HepG2 (cell line): ENCODE measurements around the gene ASTN1. TPM values are rescaled to one million over a fixed set of nuclear protein-coding genes. Genes with fewer than 3 reads are reported as not detected.

Experiments
- ATAC-seq: fragments of 200-7000 bp; cut with Tn5 transposase; 3 replicates; pipeline ENCODE4 v1.9.1; 2020; ENCODE audit warnings: mild to moderate bottlenecking, moderate library complexity
- BruUV-seq: library from RNA; stranded (reverse); fragments of 400-500 nt; replicated peaks from 2 replicates; lab custom pipeline; 2021; lab: Mats Ljungman, UMichigan
- CTCF ChIA-PET: fragments of 300-600 bp; formaldehyde crosslinking; extraction: SDS; loops from one replicate; lab custom pipeline; 2021; ENCODE audit warnings: low total read pairs, inconsistent platforms, low intra/inter-chr PET ratio; lab: Yijun Ruan, JAX
- POLR2A ChIA-PET: fragments of 350-600 bp; sonication (Branson Sonifier 250); formaldehyde crosslinking; loops from one replicate; lab custom pipeline; 2020; ENCODE audit warnings: antibody characterized with exemption, inconsistent platforms; lab: Yijun Ruan, JAX
- DNase-seq: peaks from one replicate; pipeline ENCODE4 v3.0.0-alpha.2; 2015; ENCODE audit warnings: low spot score
- FAIRE-seq: peaks from 3 replicates; lab custom pipeline; 2011; peaks lifted over from hg19 to GRCh38; lab: Jason Lieb, UNC
- H2AFZ ChIP-seq: one replicate; pipeline ENCODE4 v1.6.1; 2011; ENCODE audit warnings: low read length, inconsistent platforms
- H3K27ac ChIP-seq: fragments of 300-600 bp; 3 replicates; pipeline ENCODE4 v1.8.0; 2011; ENCODE audit warnings: mixed run types, mild to moderate bottlenecking, mixed read lengths, low read length, inconsistent platforms; ENCODE audit not compliant: insufficient read depth; ENCODE audit errors: extremely low read length
- H3K27me3 ChIP-seq, 2 experiments: fragments of 200-600 bp in 1 of 2; 2 replicates in 1 of 2; 3 replicates in 1 of 2; pipeline versions ENCODE4 v1.6.0 to v1.8.0; 2011; ENCODE audit warnings: low read length in 2 of 2, mild to moderate bottlenecking in 2 of 2, moderate library complexity in 2 of 2, inconsistent platforms in 1 of 2; ENCODE audit not compliant: insufficient read depth in 2 of 2, control insufficient read depth in 1 of 2
- H3K36me3 ChIP-seq, 2 experiments: fragments of 200-600 bp in 1 of 2; replicated peaks in 1 of 2; 2 replicates in 1 of 2; 3 replicates in 1 of 2; pipeline versions ENCODE4 v1.5.1 to v1.8.0; 2011; ENCODE audit warnings: low read length in 2 of 2, inconsistent platforms in 1 of 2; ENCODE audit not compliant: insufficient read depth in 2 of 2, control insufficient read depth in 1 of 2
- H3K4me1 ChIP-seq: 2 replicates; pipeline ENCODE4 v1.5.1; 2012; ENCODE audit warnings: low read length, inconsistent platforms; ENCODE audit not compliant: insufficient read depth
- H3K4me2 ChIP-seq: 2 replicates; pipeline ENCODE4 v1.6.0; 2011; ENCODE audit warnings: low read depth, low read length, inconsistent platforms
- H3K4me3 ChIP-seq, 3 experiments: fragments of 200-600 bp in 1 of 3; sonication (generic), shearing (Covaris generic) in 1 of 3; replicated peaks in 1 of 3; 2 replicates each; pipeline ENCODE4 v1.5.1; 2011 to 2016; ENCODE audit warnings: low read length in 3 of 3, inconsistent platforms in 2 of 3, low read depth in 2 of 3, mild to moderate bottlenecking in 2 of 3, control low read depth in 1 of 3, mixed read lengths in 1 of 3; ENCODE audit not compliant: insufficient read depth in 1 of 3
- H3K79me2 ChIP-seq: one replicate; pipeline ENCODE4 v1.6.1; 2011; ENCODE audit warnings: low read length, inconsistent platforms; ENCODE audit not compliant: insufficient read depth
- H3K9ac ChIP-seq: 2 replicates; pipeline ENCODE4 v1.6.0; 2011; ENCODE audit warnings: mild to moderate bottlenecking, low read depth, low read length, inconsistent platforms; ENCODE audit not compliant: insufficient read depth
- H3K9me3 ChIP-seq: 2 replicates; pipeline ENCODE4 v1.5.1; 2012; ENCODE audit warnings: mild to moderate bottlenecking, low read length
- H4K20me1 ChIP-seq: 2 replicates; pipeline ENCODE4 v1.6.0; 2011; ENCODE audit warnings: inconsistent platforms, mild to moderate bottlenecking, low read length, moderate library complexity; ENCODE audit not compliant: insufficient read depth
- BORCS8-MEF2B ChIP-seq: sonication (generic); formaldehyde crosslinking; IDR thresholded peaks from 2 replicates; pipeline ENCODE4 v1.8.0; 2022; ENCODE audit warnings: mild to moderate bottlenecking, missing genetic modification reagents
- CBFB ChIP-seq: sonication (generic); formaldehyde crosslinking; IDR thresholded peaks from 2 replicates; pipeline ENCODE4 v1.4.0; 2020; ENCODE audit warnings: missing genetic modification reagents
- FIP1L1 ChIP-seq: fragments of 200-400 bp; formaldehyde crosslinking; IDR thresholded peaks from 2 replicates; pipeline ENCODE4 v1.6.1; 2018; ENCODE audit warnings: low read depth, mild to moderate bottlenecking, low read length, moderate library complexity, borderline replicate concordance; ENCODE audit not compliant: insufficient read depth
- HNRNPLL ChIP-seq: fragments of 200-400 bp; formaldehyde crosslinking; IDR thresholded peaks from 2 replicates; pipeline ENCODE4 v1.6.1; 2017; ENCODE audit warnings: mild to moderate bottlenecking, low read depth, low read length; ENCODE audit not compliant: poor library complexity, severe bottlenecking
- HNRNPUL1 ChIP-seq: fragments of 200-400 bp; formaldehyde crosslinking; IDR thresholded peaks from 2 replicates; pipeline ENCODE4 v1.6.1; 2017; ENCODE audit warnings: low read depth, mild to moderate bottlenecking, low read length, moderate library complexity
- NFAT5 ChIP-seq: sonication (generic); formaldehyde crosslinking; IDR thresholded peaks from 2 replicates; pipeline ENCODE4 v1.4.0; 2020; ENCODE audit warnings: missing genetic modification reagents
- RFX1 ChIP-seq: fragments of 450-650 bp; IDR thresholded peaks from 2 replicates; pipeline ENCODE4 v1.6.1; 2017
- SMAD9 ChIP-seq: sonication (generic); formaldehyde crosslinking; IDR thresholded peaks from 2 replicates; pipeline ENCODE4 v1.5.1; 2020; ENCODE audit warnings: mild to moderate bottlenecking, missing genetic modification reagents
- SRF ChIP-seq: IDR thresholded peaks from 2 replicates; pipeline ENCODE4 v1.6.1; 2011; ENCODE audit warnings: mild to moderate bottlenecking, low read depth, low read length, moderate library complexity
- TP53 ChIP-seq: sonication (generic); formaldehyde crosslinking; conservative IDR thresholded peaks from 2 replicates; pipeline ENCODE4 v1.4.0; 2020; ENCODE audit warnings: missing genetic modification reagents
- ZFP41 ChIP-seq: sonication (generic); formaldehyde crosslinking; IDR thresholded peaks from 2 replicates; pipeline ENCODE4 v1.4.0; 2020; ENCODE audit warnings: mild to moderate bottlenecking, missing genetic modification reagents, borderline replicate concordance
- ZNF253 ChIP-seq: sonication (generic); formaldehyde crosslinking; IDR thresholded peaks from 2 replicates; pipeline ENCODE4 v1.8.0; 2022; ENCODE audit warnings: mild to moderate bottlenecking, missing genetic modification reagents, borderline replicate concordance
- ZNF331 ChIP-seq: sonication (generic); formaldehyde crosslinking; IDR thresholded peaks from 2 replicates; pipeline ENCODE4 v1.4.0; 2020; ENCODE audit warnings: missing genetic modification reagents
- ZNF691 ChIP-seq: sonication (generic); formaldehyde crosslinking; IDR thresholded peaks from 2 replicates; pipeline ENCODE4 v1.4.0; 2020; ENCODE audit warnings: missing genetic modification reagents, low read depth, mild to moderate bottlenecking, borderline replicate concordance
- ZNF746 ChIP-seq: sonication (generic); formaldehyde crosslinking; IDR thresholded peaks from 2 replicates; pipeline ENCODE4 v1.8.0; 2022; ENCODE audit warnings: mild to moderate bottlenecking, missing genetic modification reagents
- WGBS: methylation state at CpG from one replicate; pipeline ENCODE4 v1.1.6; 2017; ENCODE audit warnings: low lambda C conversion rate; 5-methylcytosine and 5-hydroxymethylcytosine counted together
- in situ Hi-C: cut with HindIII; loops from 2 replicates; pipeline ENCODE4 v1.10.0; 2017; ENCODE audit warnings: low pct_unique_long_range_greater_than_20kb; ENCODE audit not compliant: extremely low pct_ligation_motif_present
- intact Hi-C: fragments of 100-400 bp; cut with micrococcal nuclease; formaldehyde crosslinking; loops from one replicate; pipeline ENCODE4 v1.10.0; 2022; ENCODE audit not compliant: unreplicated experiment
- polyA plus RNA-seq, 8 experiments: library from polyadenylated mRNA; depleted of rRNA in 3 of 8; stranded (reverse) in 7 of 8; unstranded in 1 of 8; fragments of >200 nt; fragmentation: Illumina TruSeq in 4 of 8; extraction: Trizol in 4 of 8; gene quantifications; 2 replicates each; pipeline versions ENCODE4 v1.2.1 to v1.2.3, GENCODE V29; 2011 to 2016; ENCODE audit warnings: low read depth in 4 of 8, missing spikeins in 1 of 8, mixed read lengths in 1 of 8; ENCODE audit not compliant: insufficient read depth in 1 of 8
- total RNA-seq, 5 experiments: library from RNA; depleted of rRNA; stranded (reverse); fragments of >200 nt; fragmentation: Illumina TruSeq; extraction: Trizol; gene quantifications; 2 replicates each; pipeline ENCODE4 v1.2.3, GENCODE V29; 2016; ENCODE audit warnings: low read depth in 1 of 5

ASTN1 gene
- total and polyA plus RNA-seq, 2 of the 13 experiments (the other 11 are each of a cell fraction or from before 2014, with no cell fraction given), result not detected

- TF ChIP-seq NFAT5, result no peak
- TF ChIP-seq SRF, result no peak
- no peak for TF ChIP-seq SMAD9 (CRISPR knock-in tag)
- TF ChIP-seq ZNF331 (CRISPR knock-in tag), result no peak
These were observed 110.0 kb downstream of the ASTN1 start (continued) for GRCh38 chr1:177054542-177054941.

- H2AFZ ChIP-seq, result no peak overlapping the region
- no peak overlapping the region for H3K27ac ChIP-seq
- 2% methylated on average over 3 of the region's 3 CpGs for whole genome bisulfite sequencing
- H3K4me1 ChIP-seq, result no peaks in the 10 kb centered on the region
- H3K4me3 ChIP-seq, result no peak overlapping the region
- H3K4me2 ChIP-seq, result no peak overlapping the region
- no peaks in the 10 kb centered on the region for H3K79me2 ChIP-seq
- H3K9ac ChIP-seq, result no peak overlapping the region
- TF ChIP-seq TP53 (no peak), HNRNPLL (no peak), HNRNPUL1 (no peak), ZFP41 (no peak), ZNF746 (CRISPR knock-in tag) (no peak), CBFB (CRISPR knock-in tag) (no peak), ZNF253 (CRISPR knock-in tag) (no peak), BORCS8-MEF2B (CRISPR knock-in tag) (no peak), RFX1 (no peak), FIP1L1 (no peak), ZNF691 (no peak)
- no peaks in the 10 kb centered on the region for H3K9me3 ChIP-seq
- no TSS peak for BruUV-seq
- intact Hi-C loops (no loop called here), in situ Hi-C loops (no loop called here)
- DNase-seq (no peak), FAIRE-seq (no peak), ATAC-seq (no peak)
- ChIA-PET POLR2A (no interaction called here), CTCF (no interaction called here)
- H4K20me1 ChIP-seq, result no peaks in the 10 kb centered on the region
- H3K27me3 ChIP-seq, result no peaks in the 10 kb centered on the region
- H3K36me3 ChIP-seq, result no peaks in the 10 kb centered on the region
These were observed 110.9 kb downstream of the ASTN1 start for GRCh38 chr1:177053648-177054047.
